Gastroesophageal sphincter (tissue), 3 donors: ENCODE results near the gene KCNJ13.

Experiments used
- CTCF ChIP-seq, 4 experiments: fragments of 200-600 bp in 2 of 4; fragments of 450-650 bp in 2 of 4; sonication (generic) in 1 of 4; IDR thresholded peaks; one replicate each; pipeline ENCODE4 v1.5.1; 2017 to 2019; ENCODE audit warnings: antibody characterized with exemption in 4 of 4, mild to moderate bottlenecking in 2 of 4, moderate library complexity in 2 of 4
- POLR2A ChIP-seq, 2 donors: fragments of 450-650 bp; IDR thresholded peaks; one replicate each; pipeline ENCODE4 v1.6.1; 2017; ENCODE audit warnings: antibody characterized with exemption in 2 of 2, mild to moderate bottlenecking in 2 of 2, moderate library complexity in 1 of 2

- TF ChIP-seq POLR2A (IDR thresholded peaks at IDR 0.05) = no peak
- TF ChIP-seq CTCF (IDR thresholded peaks at IDR 0.05) = no peak
These were observed 39.2 kb upstream of the KCNJ13 start for GRCh38 chr2:232815569-232815968.
